NCI-H2107 (cell line): Measurements from ENCODE around the gene GAB1.

Experiments
- DNase-seq: peaks from one replicate; lab custom pipeline; 2025; lab: John Stamatoyannopoulos, UW

The GAB1 gene

GRCh38 chr4:143389579-143390195 lies 53.0 kb downstream of the GAB1 start:
- DNase-seq = no peak

- DNase-seq = no peak
Measured at GRCh38 chr4:143390764-143391163, 54.1 kb downstream of the GAB1 start.

DNA sequence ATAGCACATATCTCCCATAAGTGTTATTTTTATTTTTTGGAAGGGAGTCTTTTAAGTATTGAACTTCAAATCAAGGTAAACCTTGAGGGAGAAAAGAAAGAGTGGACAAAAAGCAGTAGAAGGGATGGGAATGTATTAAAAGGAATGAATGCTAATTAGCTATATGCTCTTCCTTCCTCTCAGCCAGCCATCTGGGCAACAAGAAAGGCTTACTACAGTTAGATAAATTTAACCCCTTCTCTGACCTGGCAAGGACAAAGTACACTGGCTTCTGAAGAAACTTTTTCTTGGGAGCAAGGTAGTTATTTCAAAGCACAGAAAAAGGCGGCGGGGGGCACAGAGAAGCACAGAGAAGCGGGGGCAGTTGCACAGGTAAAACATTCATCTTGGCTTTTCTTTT lies 54.6 kb downstream of the GAB1 start:
- no peak for DNase-seq

- no peak for DNase-seq
Measured at GRCh38 chr4:143391895-143392294, 55.2 kb downstream of the GAB1 start.

DNA sequence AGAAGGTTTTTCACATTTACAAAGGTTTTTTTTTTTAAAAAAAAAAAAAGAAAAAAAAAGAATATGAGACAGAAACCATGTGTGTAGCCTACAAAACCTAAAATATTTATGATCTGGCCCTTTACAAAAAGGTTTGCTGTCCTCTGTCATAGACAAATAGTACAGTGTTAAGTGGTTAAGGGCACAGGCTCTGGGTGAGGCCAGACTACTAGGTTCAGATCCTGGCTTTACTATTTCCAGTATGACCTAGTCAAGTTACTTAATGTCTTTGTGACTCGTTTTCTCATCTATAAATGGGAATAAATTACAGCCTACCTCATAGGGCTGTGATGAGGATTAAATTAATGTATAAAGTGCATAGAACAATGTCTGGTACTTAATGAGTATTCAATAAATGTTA lies 56.5 kb downstream of the GAB1 start:
- DNase-seq = no peak

DNA sequence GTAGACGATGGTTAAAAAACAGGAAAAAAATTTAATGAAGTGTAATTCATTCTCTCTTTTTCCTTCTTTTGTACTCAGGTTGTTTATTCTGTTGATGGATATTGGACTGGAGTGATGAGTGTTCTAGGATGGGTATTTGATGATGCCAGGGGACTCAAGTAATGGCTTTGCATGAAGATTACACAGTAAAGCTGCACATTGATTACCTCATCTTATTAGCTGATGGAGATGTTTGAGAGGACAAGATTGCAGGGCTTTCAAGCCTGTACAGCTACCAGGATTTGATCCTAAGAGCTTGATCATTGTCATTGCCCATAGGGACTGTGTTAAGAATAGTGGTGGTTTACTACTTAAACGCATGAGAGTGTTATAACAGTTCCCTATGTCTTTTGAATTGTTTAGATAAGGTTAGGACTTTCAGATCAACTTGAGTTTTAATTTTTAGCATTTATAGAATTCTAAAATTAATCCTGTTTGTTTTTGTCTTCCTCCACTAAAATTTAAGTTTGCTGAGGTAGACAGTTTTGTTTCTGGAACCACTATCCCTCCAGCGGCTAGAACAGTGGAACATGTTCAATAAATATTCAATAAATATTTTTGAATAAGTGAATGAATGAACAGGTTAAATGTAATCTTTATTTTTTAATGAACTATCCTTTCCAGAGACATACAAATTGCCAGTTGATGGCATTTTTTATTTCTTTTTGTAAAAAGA lies 58.2 kb downstream of the GAB1 start:
- DNase-seq = no peak

DNA sequence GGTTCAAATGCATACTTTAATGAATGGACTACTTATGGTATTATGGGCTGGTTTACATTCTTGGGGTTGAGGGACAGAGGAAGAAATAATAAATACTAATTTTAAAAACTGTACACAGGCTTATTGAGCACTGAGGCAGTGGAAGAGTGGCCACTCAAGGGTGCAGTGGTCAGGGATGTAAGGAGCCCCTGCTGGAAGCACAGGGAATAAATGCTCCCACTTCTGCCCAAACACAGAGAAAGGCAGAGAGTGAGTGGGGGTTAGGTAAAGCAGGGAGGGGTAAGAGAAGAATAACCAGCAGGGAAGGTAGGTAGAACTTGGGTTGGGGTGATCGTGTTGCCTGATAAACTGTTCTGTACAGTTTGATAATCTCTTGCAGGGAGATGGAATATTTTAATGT lies 60.0 kb downstream of the GAB1 start:
- no peak for DNase-seq

- no peak for DNase-seq
Measured at GRCh38 chr4:143397335-143397734, 60.7 kb downstream of the GAB1 start.

GRCh38 chr4:143397887-143398286 lies 61.2 kb downstream of the GAB1 start:
- no peak for DNase-seq

GRCh38 chr4:143399113-143399949 lies 62.7 kb downstream of the GAB1 start:
- DNase-seq = no peak

GRCh38 chr4:143400082-143400481 lies 63.4 kb downstream of the GAB1 start:
- no peak for DNase-seq

GRCh38 chr4:143402776-143403552 lies 66.3 kb downstream of the GAB1 start:
- DNase-seq = no peak

DNA sequence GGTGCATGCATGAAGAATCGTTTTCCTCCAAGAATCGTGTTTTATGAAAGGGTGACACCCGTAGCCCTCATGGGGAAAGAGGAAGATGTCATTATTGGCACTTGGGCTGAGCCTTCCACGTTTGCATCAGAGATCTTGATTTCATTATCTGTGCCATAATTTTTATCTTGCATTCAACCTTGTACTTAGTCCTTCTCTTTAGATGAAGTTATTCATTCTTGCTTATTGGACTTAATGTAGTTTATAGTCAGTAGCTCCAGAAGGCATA lies 66.8 kb downstream of the GAB1 start:
- no peak for DNase-seq

DNA sequence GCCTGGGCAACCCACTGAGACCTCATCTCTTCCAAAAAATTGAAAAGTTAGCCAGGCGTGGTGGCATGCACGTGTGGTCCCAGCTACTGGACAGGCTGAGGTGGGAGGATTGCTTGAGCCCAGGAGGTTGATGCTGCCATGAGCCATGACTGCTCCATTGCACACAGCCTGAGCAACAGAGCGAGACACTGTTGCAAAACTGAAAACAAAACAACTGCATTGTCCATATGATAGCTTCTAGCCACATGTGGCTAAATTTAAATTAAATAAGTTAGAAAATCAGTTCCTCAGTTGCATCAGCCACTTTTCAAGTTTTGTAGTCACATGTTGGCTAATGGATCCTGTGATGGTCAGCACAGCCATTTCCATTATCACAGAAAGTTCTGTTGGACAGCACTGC lies 67.9 kb downstream of the GAB1 start:
- no peak for DNase-seq

DNA sequence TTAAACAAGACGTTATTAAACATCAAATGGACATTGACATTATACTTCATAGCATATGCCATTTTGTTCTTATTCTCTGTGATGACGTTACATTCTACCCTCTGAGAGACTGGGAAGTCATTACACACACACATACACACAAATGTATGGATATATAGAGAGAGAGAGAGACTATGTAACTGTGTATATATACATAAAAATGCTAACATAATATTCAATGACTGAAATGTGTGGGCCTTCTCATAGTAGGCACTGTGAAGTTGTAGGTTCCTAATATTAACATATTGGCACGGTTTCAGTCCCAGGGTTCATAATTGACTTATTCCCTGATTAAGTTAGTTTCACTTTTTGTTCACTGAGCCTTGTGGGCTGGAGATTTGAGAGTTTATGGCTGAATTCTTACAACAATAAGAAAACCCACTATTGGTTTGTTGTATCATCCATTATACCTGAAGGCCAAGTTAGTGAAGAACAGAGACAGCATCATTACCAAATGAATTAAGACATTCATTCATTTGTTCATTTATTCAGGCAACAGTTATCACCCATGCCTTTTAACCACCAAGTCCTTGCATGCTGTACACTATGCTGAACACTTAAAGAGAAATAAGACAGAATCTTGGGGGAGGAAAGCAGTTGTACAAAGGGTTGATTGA lies 68.5 kb downstream of the GAB1 start:
- no peak for DNase-seq

DNA sequence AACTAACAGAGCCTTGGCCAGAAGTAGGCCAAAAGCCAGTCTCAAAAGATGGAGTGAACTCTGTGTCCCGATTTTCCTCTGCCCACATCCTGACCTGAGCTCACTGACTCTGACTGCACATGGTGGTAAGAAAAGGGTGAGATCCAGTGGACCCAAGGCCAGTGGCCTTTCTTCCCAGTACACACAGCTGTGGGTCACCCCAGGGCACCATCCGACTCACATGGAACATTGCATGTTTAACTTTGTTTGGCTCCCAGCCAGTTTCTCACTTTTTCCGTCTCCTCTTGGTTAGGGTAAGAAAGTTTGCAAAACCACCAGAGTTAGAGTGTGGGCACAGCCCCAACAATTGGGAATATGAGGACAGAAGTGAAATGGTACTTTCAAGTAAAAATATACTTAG lies 69.8 kb downstream of the GAB1 start:
- DNase-seq = no peak

GRCh38 chr4:143407474-143407873 lies 70.8 kb downstream of the GAB1 start:
- no peak for DNase-seq

- no peak for DNase-seq
Measured at GRCh38 chr4:143407888-143408287, 71.2 kb downstream of the GAB1 start.

- no peak for DNase-seq
Measured at GRCh38 chr4:143410015-143410414, 73.3 kb downstream of the GAB1 start.

GRCh38 chr4:143411527-143412419 lies 75.1 kb downstream of the GAB1 start:
- DNase-seq = no peak

DNA sequence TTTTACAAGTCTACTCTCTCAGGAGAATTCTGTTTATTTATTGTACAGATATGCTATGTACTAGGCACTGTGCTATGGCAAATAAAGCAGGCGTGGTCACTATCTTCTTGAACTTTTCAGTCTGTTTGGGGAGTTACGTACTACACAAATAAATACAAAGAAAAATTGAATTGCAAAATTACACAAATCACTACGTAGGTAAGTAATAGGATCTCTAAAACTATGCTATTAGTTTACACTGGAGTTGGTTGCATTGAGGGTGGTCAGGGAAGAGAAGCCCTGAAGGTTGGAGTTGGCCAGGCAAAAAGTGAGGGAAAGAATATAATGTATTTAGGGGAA lies 75.7 kb downstream of the GAB1 start:
- no peak for DNase-seq
